SK-N-SH (cell line): ENCODE results near the gene ACAP2. TPM values are rescaled to one million over a fixed set of nuclear protein-coding genes. Genes with fewer than 3 reads are reported as not detected.

ENCODE experiments used
- CTCF ChIA-PET: fragments of 300-600, 350-600 bp; formaldehyde crosslinking; extraction: SDS; loops from one replicate; lab custom pipeline; 2021; lab: Yijun Ruan, JAX
- POLR2A ChIA-PET: fragments of 350-600 bp; sonication (Branson Sonifier 250); formaldehyde crosslinking; extraction: SDS; loops from one replicate; lab custom pipeline; 2020; ENCODE audit warnings: antibody characterized with exemption, inconsistent platforms; lab: Yijun Ruan, JAX
- DNase-seq: peaks from one replicate; pipeline ENCODE4 v3.0.0; 2012
- H2AFZ ChIP-seq: fragments of 200-600 bp; sonication (generic); 2 replicates; pipeline ENCODE4 v1.8.1; 2016; ENCODE audit warnings: antibody characterized with exemption, mild to moderate bottlenecking, low read depth
- H3F3A ChIP-seq: fragments of 200-600 bp; sonication (generic); replicated peaks from 2 replicates; pipeline ENCODE3; 2016; ENCODE audit warnings: antibody characterized with exemption, mild to moderate bottlenecking; ENCODE audit not compliant: insufficient read depth
- H3K27ac ChIP-seq, 2 experiments: fragments of 200-500 bp in 1 of 2; fragments of 200-600 bp in 1 of 2; sonication (Bioruptor generic) in 1 of 2; sonication (generic), shearing (Covaris generic) in 1 of 2; 2 replicates each; pipeline versions ENCODE4 v1.5.1 to v1.6.1; 2014 to 2016; ENCODE audit warnings: low read depth in 2 of 2, inconsistent platforms in 1 of 2, low read length in 1 of 2, mild to moderate bottlenecking in 1 of 2, mixed read lengths in 1 of 2
- H3K27me3 ChIP-seq: fragments of 200-600 bp; sonication (generic), shearing (Covaris generic); 2 replicates; pipeline ENCODE4 v1.6.1; 2016; ENCODE audit warnings: mixed run types; ENCODE audit not compliant: insufficient read depth
- H3K36me3 ChIP-seq, 2 experiments: fragments of 200-500 bp in 1 of 2; fragments of 200-600 bp in 1 of 2; sonication (Bioruptor generic) in 1 of 2; sonication (generic) in 1 of 2; replicated peaks in 1 of 2; 2 replicates each; pipeline versions ENCODE3 to v1.5.1; 2014 to 2016; ENCODE audit warnings: low read length in 1 of 2, mild to moderate bottlenecking in 1 of 2; ENCODE audit not compliant: insufficient read depth in 2 of 2, control insufficient read depth in 1 of 2
- H3K4me1 ChIP-seq, 2 experiments: fragments of 200-500 bp in 1 of 2; fragments of 200-600 bp in 1 of 2; sonication (Bioruptor generic) in 1 of 2; sonication (generic), shearing (Covaris generic) in 1 of 2; 2 replicates each; pipeline versions ENCODE4 v1.5.1 to v1.6.1; 2014 to 2016; ENCODE audit warnings: low read depth in 1 of 2, low read length in 1 of 2, mixed run types in 1 of 2; ENCODE audit not compliant: insufficient read depth in 2 of 2, control insufficient read depth in 1 of 2
- H3K4me2 ChIP-seq: fragments of 200-600 bp; sonication (generic), shearing (Covaris generic); 2 replicates; pipeline ENCODE4 v1.6.1; 2017; ENCODE audit warnings: mixed run types
- H3K4me3 ChIP-seq, 2 experiments: fragments of 200-500 bp in 1 of 2; fragments of 200-600 bp in 1 of 2; sonication (Bioruptor generic) in 1 of 2; sonication (generic), shearing (Covaris generic) in 1 of 2; 2 replicates each; pipeline versions ENCODE4 v1.5.1 to v1.8.1; 2014 to 2016; ENCODE audit warnings: low read depth in 2 of 2, inconsistent platforms in 1 of 2, low read length in 1 of 2, mild to moderate bottlenecking in 1 of 2, mixed read lengths in 1 of 2, moderate library complexity in 1 of 2
- H3K79me2 ChIP-seq: fragments of 200-600 bp; sonication (generic); 2 replicates; pipeline ENCODE4 v1.8.1; 2017; ENCODE audit warnings: mild to moderate bottlenecking; ENCODE audit not compliant: insufficient read depth
- H3K9ac ChIP-seq: fragments of 200-600 bp; sonication (generic); 2 replicates; pipeline ENCODE4 v1.6.1; 2017; ENCODE audit warnings: mixed run types
- H3K9me2 ChIP-seq: fragments of 200-600 bp; sonication (generic); 2 replicates; pipeline ENCODE4 v1.6.1; 2017; ENCODE audit warnings: mixed run types
- H3K9me3 ChIP-seq: fragments of 200-600 bp; sonication (generic); 2 replicates; pipeline ENCODE4 v1.6.1; 2017; ENCODE audit warnings: mixed run types, mild to moderate bottlenecking, moderate library complexity
- H4K20me1 ChIP-seq: fragments of 200-600 bp; sonication (generic); 2 replicates; pipeline ENCODE4 v1.6.1; 2017; ENCODE audit warnings: mild to moderate bottlenecking, mixed run types; ENCODE audit not compliant: insufficient read depth
- EZH2phosphoT487 ChIP-seq: fragments of 200-600 bp; sonication (generic); IDR thresholded peaks from 2 replicates; pipeline ENCODE4 v1.6.1; 2017; ENCODE audit warnings: low read depth, mixed run types, mild to moderate bottlenecking, antibody characterized with exemption, moderate library complexity, borderline replicate concordance
- FOXM1 ChIP-seq: IDR thresholded peaks from 2 replicates; pipeline ENCODE4 v1.4.0; 2012; ENCODE audit warnings: low read depth, mild to moderate bottlenecking
- GABPA ChIP-seq: IDR thresholded peaks from 2 replicates; pipeline ENCODE4 v1.4.0; 2012; ENCODE audit warnings: low read depth, mild to moderate bottlenecking
- NFIC ChIP-seq: IDR thresholded peaks from 2 replicates; pipeline ENCODE4 v1.4.0; 2012; ENCODE audit warnings: borderline replicate concordance
- POLR2AphosphoS5 ChIP-seq: IDR thresholded peaks from 2 replicates; pipeline ENCODE4 v1.6.1; 2012; ENCODE audit warnings: low read depth, low read length
- RAD21 ChIP-seq: IDR thresholded peaks from 2 replicates; pipeline ENCODE4 v1.6.1; 2012; ENCODE audit warnings: mild to moderate bottlenecking, low read length
- RCOR1 ChIP-seq: fragments of 150-350 bp; IDR thresholded peaks from 2 replicates; pipeline ENCODE4 v1.6.1; 2017; ENCODE audit warnings: antibody characterized with exemption, low read length
- REST ChIP-seq: IDR thresholded peaks from 2 replicates; pipeline ENCODE4 v1.6.1; 2012; ENCODE audit warnings: mild to moderate bottlenecking, low read depth, low read length, moderate library complexity
- RXRA ChIP-seq: IDR thresholded peaks from 2 replicates; pipeline ENCODE4 v1.4.0; 2012; ENCODE audit warnings: low read depth, mild to moderate bottlenecking, borderline replicate concordance
- SIN3A ChIP-seq: IDR thresholded peaks from 2 replicates; pipeline ENCODE4 v1.6.1; 2012; ENCODE audit warnings: low read depth, mild to moderate bottlenecking, low read length, moderate library complexity, borderline replicate concordance
- SMC3 ChIP-seq: IDR thresholded peaks from 2 replicates; pipeline ENCODE4 v1.6.1; 2012; ENCODE audit warnings: low read depth, low read length, improper control_type of control experiment
- TAF1 ChIP-seq: IDR thresholded peaks from 2 replicates; pipeline ENCODE4 v1.6.1; 2012; ENCODE audit warnings: low read depth, mild to moderate bottlenecking, low read length, moderate library complexity, borderline replicate concordance
- TCF12 ChIP-seq: IDR thresholded peaks from 2 replicates; pipeline ENCODE4 v1.4.0; 2012
- USF2 ChIP-seq: fragments of 150-350 bp; IDR thresholded peaks from 2 replicates; pipeline ENCODE4 v1.6.1; 2017; ENCODE audit warnings: antibody characterized with exemption, low read length, low read depth, borderline replicate concordance
- WGBS: methylation state at CpG from one replicate; pipeline ENCODE4 v1.1.6; 2017; ENCODE audit warnings: low lambda C conversion rate; 5-methylcytosine and 5-hydroxymethylcytosine counted together
- polyA plus RNA-seq, 3 experiments: library from polyadenylated mRNA; depleted of rRNA; stranded (reverse); fragments of >200 nt; gene quantifications; 2 replicates each; pipeline ENCODE4 v1.2.3, GENCODE V29; 2012
- TF ChIP-seq, protein P1 (sequence below): fragments of 150-350 bp; IDR thresholded peaks from 2 replicates; pipeline ENCODE4 v1.6.1; 2016; ENCODE audit warnings: mild to moderate bottlenecking, low read depth, low read length
- TF ChIP-seq, protein P2 (sequence below): IDR thresholded peaks from 2 replicates; pipeline ENCODE4 v1.4.0; 2012; ENCODE audit warnings: low read depth, borderline replicate concordance
- TF ChIP-seq, protein P3 (sequence below): IDR thresholded peaks from 2 replicates; pipeline ENCODE4 v1.4.0; 2012; ENCODE audit warnings: low read depth

ACAP2 gene
- polyA plus RNA-seq, 1 of the 3 experiments (the other 2 are of a cell fraction), result 6.8 TPM

GRCh38 chr3:195385526-195385925 is 57.3 kb downstream of the ACAP2 start:
- DNase-seq, result no peak
- H3K27ac ChIP-seq, result no peak overlapping the region
- H3K4me1 ChIP-seq, result peaks cover 0 to 2% of the 10 kb centered on the region in 2 experiments; a peak in 2 of 4 replicates
- no peaks in the 10 kb centered on the region for H4K20me1 ChIP-seq
- no peak overlapping the region for H3K4me2 ChIP-seq
- ChIA-PET POLR2A (no interaction called here), CTCF (no interaction called here)
- H3F3A ChIP-seq, result no peaks in the 10 kb centered on the region
- no peaks in the 10 kb centered on the region for H3K27me3 ChIP-seq
- peaks cover 9 to 23% of the 10 kb centered on the region in 2 experiments for H3K36me3 ChIP-seq
- H3K9me3 ChIP-seq, result no peaks in the 10 kb centered on the region
- no peak overlapping the region for H2AFZ ChIP-seq
- TF ChIP-seq FOXM1, result no peak
- no peak overlapping the region for H3K4me3 ChIP-seq
- H3K9ac ChIP-seq, result no peak overlapping the region
- H3K79me2 ChIP-seq, result no peaks in the 10 kb centered on the region; the same call in 1 of the 2 replicates
- WGBS, result 79% methylated on average over 2 of the region's 2 CpGs
- no peaks in the 10 kb centered on the region for H3K9me2 ChIP-seq

- Histone ChIP-seq H2AFZ (no peak overlapping the region), H3K79me2 (no peaks in the 10 kb centered on the region; the same call in 1 of the 2 replicates), H4K20me1 (no peaks in the 10 kb centered on the region), H3K4me1 (peaks cover 0 to 2% of the 10 kb centered on the region in 2 experiments; a peak in 2 of 4 replicates), H3K36me3 (peaks cover 9 to 23% of the 10 kb centered on the region in 2 experiments), H3K9me3 (no peaks in the 10 kb centered on the region), H3K9me2 (no peaks in the 10 kb centered on the region), H3K27me3 (no peaks in the 10 kb centered on the region), H3K4me2 (no peak overlapping the region), H3K9ac (no peak overlapping the region), H3K4me3 (no peak overlapping the region), H3K27ac (no peak overlapping the region), H3F3A (no peaks in the 10 kb centered on the region)
- ChIA-PET CTCF (interaction anchor here (1.5 kb wide), 1 partner anchor 18 kb away, joined by 3 read pairs; no protein-coding TSS in a partner anchor), POLR2A (no interaction called here)
- no peak for DNase-seq
- no peak for TF ChIP-seq RAD21
- TF ChIP-seq SMC3, result no peak
- no peak for TF ChIP-seq NFIC
- no peak for TF ChIP-seq RCOR1
- TF ChIP-seq, protein P1, sequence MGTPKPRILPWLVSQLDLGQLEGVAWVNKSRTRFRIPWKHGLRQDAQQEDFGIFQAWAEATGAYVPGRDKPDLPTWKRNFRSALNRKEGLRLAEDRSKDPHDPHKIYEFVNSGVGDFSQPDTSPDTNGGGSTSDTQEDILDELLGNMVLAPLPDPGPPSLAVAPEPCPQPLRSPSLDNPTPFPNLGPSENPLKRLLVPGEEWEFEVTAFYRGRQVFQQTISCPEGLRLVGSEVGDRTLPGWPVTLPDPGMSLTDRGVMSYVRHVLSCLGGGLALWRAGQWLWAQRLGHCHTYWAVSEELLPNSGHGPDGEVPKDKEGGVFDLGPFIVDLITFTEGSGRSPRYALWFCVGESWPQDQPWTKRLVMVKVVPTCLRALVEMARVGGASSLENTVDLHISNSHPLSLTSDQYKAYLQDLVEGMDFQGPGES, result no peak
- TF ChIP-seq USF2, result no peak
- no peak for TF ChIP-seq SIN3A
- TF ChIP-seq, protein P2, sequence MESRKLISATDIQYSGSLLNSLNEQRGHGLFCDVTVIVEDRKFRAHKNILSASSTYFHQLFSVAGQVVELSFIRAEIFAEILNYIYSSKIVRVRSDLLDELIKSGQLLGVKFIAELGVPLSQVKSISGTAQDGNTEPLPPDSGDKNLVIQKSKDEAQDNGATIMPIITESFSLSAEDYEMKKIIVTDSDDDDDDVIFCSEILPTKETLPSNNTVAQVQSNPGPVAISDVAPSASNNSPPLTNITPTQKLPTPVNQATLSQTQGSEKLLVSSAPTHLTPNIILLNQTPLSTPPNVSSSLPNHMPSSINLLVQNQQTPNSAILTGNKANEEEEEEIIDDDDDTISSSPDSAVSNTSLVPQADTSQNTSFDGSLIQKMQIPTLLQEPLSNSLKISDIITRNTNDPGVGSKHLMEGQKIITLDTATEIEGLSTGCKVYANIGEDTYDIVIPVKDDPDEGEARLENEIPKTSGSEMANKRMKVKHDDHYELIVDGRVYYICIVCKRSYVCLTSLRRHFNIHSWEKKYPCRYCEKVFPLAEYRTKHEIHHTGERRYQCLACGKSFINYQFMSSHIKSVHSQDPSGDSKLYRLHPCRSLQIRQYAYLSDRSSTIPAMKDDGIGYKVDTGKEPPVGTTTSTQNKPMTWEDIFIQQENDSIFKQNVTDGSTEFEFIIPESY, result no peak
- TF ChIP-seq GABPA, result no peak
- no peak for TF ChIP-seq REST
- no peak for TF ChIP-seq TAF1
- TF ChIP-seq POLR2AphosphoS5, result no peak
- no peak for TF ChIP-seq RXRA
- no peak for TF ChIP-seq FOXM1
- TF ChIP-seq, protein P3, sequence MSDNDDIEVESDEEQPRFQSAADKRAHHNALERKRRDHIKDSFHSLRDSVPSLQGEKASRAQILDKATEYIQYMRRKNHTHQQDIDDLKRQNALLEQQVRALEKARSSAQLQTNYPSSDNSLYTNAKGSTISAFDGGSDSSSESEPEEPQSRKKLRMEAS, result no peak
- TF ChIP-seq EZH2phosphoT487, result no peak
- TF ChIP-seq TCF12, result no peak
- 90% methylated on average over 1 of the region's 1 CpG for WGBS
These were observed 57.9 kb downstream of the ACAP2 start for GRCh38 chr3:195384952-195385351.
